Retinal pigment epithelial cell (primary cell): ENCODE results near the gene KRI1.
A peak's percentile ranks its signal among the peaks of the same experiment; 100 is the strongest.

ENCODE experiments used
- DNase-seq: peaks from one replicate; pipeline ENCODE4 v3.0.0-alpha.2; 2010; ENCODE audit warnings: low read depth
- H3K4me3 ChIP-seq: 2 replicates; pipeline ENCODE4 v1.5.1; 2011; ENCODE audit warnings: mild to moderate bottlenecking, low read length, control low read depth, moderate library complexity
- CTCF ChIP-seq: conservative IDR thresholded peaks from 2 replicates; pipeline ENCODE4 v1.5.1; 2011; ENCODE audit warnings: low read depth, low read length, control low read depth, inconsistent platforms

Gene KRI1

GRCh38 chr19:10602330-10603083, 36.7 kb upstream of the KRI1 start:
- TF ChIP-seq CTCF, result no peak
- DNase-seq, result no peak
- peak overlapping the region; percentile 85 for H3K4me3 ChIP-seq

- TF ChIP-seq CTCF, result no peak
- H3K4me3 ChIP-seq, result peak overlapping the region; percentile 24
- DNase-seq, result no peak
These were observed 36.2 kb upstream of the KRI1 start for GRCh38 chr19:10601999-10602329.

GRCh38 chr19:10600149-10600548, 34.3 kb upstream of the KRI1 start:
- H3K4me3 ChIP-seq, result no peak overlapping the region
- no peak for DNase-seq
- no peak for TF ChIP-seq CTCF

GRCh38 chr19:10593820-10594637, 28.2 kb upstream of the KRI1 start:
- no peak for TF ChIP-seq CTCF
- H3K4me3 ChIP-seq, result no peak overlapping the region
- no peak for DNase-seq

- no peak for DNase-seq
- H3K4me3 ChIP-seq, result no peak overlapping the region
- TF ChIP-seq CTCF, result no peak
These were observed 27.3 kb upstream of the KRI1 start for GRCh38 chr19:10593148-10593547.

- no peak overlapping the region for H3K4me3 ChIP-seq
- TF ChIP-seq CTCF, result no peak
- DNase-seq, result no peak
These were observed 22.0 kb upstream of the KRI1 start for GRCh38 chr19:10587839-10588150.
